ENCODE measurements around the gene LCOR.

- no peak for TF ChIP-seq EP300 (IDR thresholded peaks at IDR 0.05; ENCODE audit: borderline replicate concordance)
- TF ChIP-seq REST (IDR thresholded peaks at IDR 0.05; ENCODE audit: low read depth) = no peak
Measured at GRCh38 chr10:97034301-97034700, 202.2 kb downstream of the LCOR start.
